MCF 10A (cell line): ENCODE results near the gene TRRAP. TPM values are rescaled to one million over a fixed set of nuclear protein-coding genes. Genes with fewer than 3 reads are reported as not detected.

Experiments
- BruUV-seq: library from RNA; stranded (reverse); fragments of 400-500 nt; replicated peaks from 2 replicates; lab custom pipeline; 2021; lab: Mats Ljungman, UMichigan
- CTCF ChIA-PET: fragments of 300-600 bp; sonication (Branson Sonifier 250); formaldehyde crosslinking; extraction: SDS; loops from one replicate; lab custom pipeline; 2021; ENCODE audit warnings: antibody characterized with exemption, inconsistent platforms; lab: Yijun Ruan, JAX
- POLR2A ChIA-PET: fragments of 300-600, 350-650 bp; sonication (Branson Sonifier 250); formaldehyde crosslinking; extraction: SDS; loops from one replicate; lab custom pipeline; 2020; ENCODE audit warnings: antibody characterized with exemption, inconsistent platforms; lab: Yijun Ruan, JAX
- DNase-seq: peaks from one replicate; pipeline ENCODE4 v3.0.0-alpha.2; 2018; ENCODE audit not compliant: unreplicated experiment
- H3K27ac Mint-ChIP-seq: one replicate; pipeline ENCODE4 v1.8.0; 2022; ENCODE audit warnings: mild to moderate bottlenecking, low read depth, mixed read lengths; ENCODE audit not compliant: unreplicated experiment
- H3K27me3 Mint-ChIP-seq: one replicate; pipeline ENCODE4 v1.8.0; 2022; ENCODE audit warnings: mixed read lengths; ENCODE audit not compliant: insufficient read depth, unreplicated experiment
- H3K36me3 Mint-ChIP-seq: one replicate; pipeline ENCODE4 v1.8.0; 2022; ENCODE audit warnings: mild to moderate bottlenecking, moderate library complexity, mixed read lengths; ENCODE audit not compliant: insufficient read depth, unreplicated experiment
- H3K4me1 Mint-ChIP-seq: one replicate; pipeline ENCODE4 v1.8.0; 2022; ENCODE audit warnings: mixed read lengths; ENCODE audit not compliant: insufficient read depth, unreplicated experiment
- H3K4me3 Mint-ChIP-seq: one replicate; pipeline ENCODE4 v1.8.0; 2022; ENCODE audit warnings: mild to moderate bottlenecking, moderate library complexity, mixed read lengths; ENCODE audit not compliant: unreplicated experiment
- H3K9me3 Mint-ChIP-seq: one replicate; pipeline ENCODE4 v1.8.0; 2022; ENCODE audit warnings: mixed read lengths; ENCODE audit not compliant: unreplicated experiment
- CTCF ChIP-seq: fragments of 200-600 bp; IDR thresholded peaks from one replicate; pipeline ENCODE4 v1.8.0; 2022; ENCODE audit warnings: antibody characterized with exemption, mild to moderate bottlenecking; ENCODE audit not compliant: unreplicated experiment
- intact Hi-C: fragments of 100-400 bp; cut with micrococcal nuclease; formaldehyde crosslinking; loops from 2 replicates; pipeline ENCODE4 v1.14.1; 2022
- total RNA-seq: library from RNA; stranded (reverse); gene quantifications from 2 replicates; pipeline ENCODE4 v1.2.3, GENCODE V29; 2022

The TRRAP gene
- total RNA-seq, 1 experiment from 2014 or later: 30.4 TPM

- ChIA-PET CTCF (no interaction called here), POLR2A (interaction anchor here (0.7 kb wide), 1 partner anchor 531 kb away, joined by 4 read pairs; no protein-coding TSS in a partner anchor)
- no TSS peak for BruUV-seq
- H3K4me3 Mint-ChIP-seq: no peak overlapping the region
- H3K27me3 Mint-ChIP-seq: no peaks in the 10 kb centered on the region
- H3K36me3 Mint-ChIP-seq: peaks cover 85% of the 10 kb centered on the region
- TF ChIP-seq CTCF: no peak
- no peak for DNase-seq
- no peak overlapping the region for H3K27ac Mint-ChIP-seq
- intact Hi-C loops: no loop called here
- H3K4me1 Mint-ChIP-seq: no peaks in the 10 kb centered on the region
- no peaks in the 10 kb centered on the region for H3K9me3 Mint-ChIP-seq
Measured at GRCh38 chr7:98892609-98893008, 14.3 kb downstream of the TRRAP start.

GRCh38 chr7:98899816-98900215 lies 21.5 kb downstream of the TRRAP start:
- Mint-ChIP-seq H3K9me3 (no peaks in the 10 kb centered on the region), H3K27ac (no peak overlapping the region), H3K27me3 (no peaks in the 10 kb centered on the region), H3K36me3 (peaks cover 96% of the 10 kb centered on the region), H3K4me1 (no peaks in the 10 kb centered on the region), H3K4me3 (no peak overlapping the region)
- ChIA-PET POLR2A (interaction anchor here (0.9 kb wide), 1 partner anchor 22 kb away, joined by 3 read pairs; no protein-coding TSS in a partner anchor), CTCF (no interaction called here)
- no peak for TF ChIP-seq CTCF
- intact Hi-C loops: no loop called here
- no peak for DNase-seq
- TSS peak; percentile 4 for BruUV-seq

- Mint-ChIP-seq H3K36me3 (peaks cover 98% of the 10 kb centered on the region), H3K27me3 (no peaks in the 10 kb centered on the region), H3K4me1 (no peaks in the 10 kb centered on the region), H3K9me3 (no peaks in the 10 kb centered on the region), H3K4me3 (no peak overlapping the region), H3K27ac (no peak overlapping the region)
- BruUV-seq: no TSS peak
- ChIA-PET POLR2A (interaction anchor here (0.9 to 1.3 kb wide), 2 partner anchors 10 to 21 kb away, joined by 3 read pairs; no protein-coding TSS in a partner anchor), CTCF (no interaction called here)
- TF ChIP-seq CTCF: no peak
- no peak for DNase-seq
- intact Hi-C loops: no loop called here
Measured at GRCh38 chr7:98900815-98901214, 22.5 kb downstream of the TRRAP start.

- DNase-seq: no peak
- no peaks in the 10 kb centered on the region for H3K9me3 Mint-ChIP-seq
- no peaks in the 10 kb centered on the region for H3K27me3 Mint-ChIP-seq
- no peak for TF ChIP-seq CTCF
- no peak overlapping the region for H3K27ac Mint-ChIP-seq
- H3K4me1 Mint-ChIP-seq: no peaks in the 10 kb centered on the region
- BruUV-seq: no TSS peak
- H3K4me3 Mint-ChIP-seq: no peak overlapping the region
- POLR2A ChIA-PET: interaction anchor here (0.6 kb wide), 1 partner anchor 65 kb away, joined by 3 read pairs; no protein-coding TSS in a partner anchor
- peaks cover 96% of the 10 kb centered on the region for H3K36me3 Mint-ChIP-seq
- CTCF ChIA-PET: interaction anchor here (0.6 kb wide), 1 partner anchor 157 kb away, joined by 3 read pairs; no protein-coding TSS in a partner anchor
- intact Hi-C loops: no loop called here
Measured at GRCh38 chr7:98902523-98902922, 24.2 kb downstream of the TRRAP start.
